ENCODE data around the gene BLOC1S1. TPM values are rescaled to one million over a fixed set of nuclear protein-coding genes. Genes with fewer than 3 reads are reported as not detected.

The BLOC1S1 gene
- total and polyA plus RNA-seq, 10 of the 15 experiments (the other 5 are each of a cell fraction or from before 2014, with no cell fraction given) = 126 to 285 (median 166) TPM

DNA sequence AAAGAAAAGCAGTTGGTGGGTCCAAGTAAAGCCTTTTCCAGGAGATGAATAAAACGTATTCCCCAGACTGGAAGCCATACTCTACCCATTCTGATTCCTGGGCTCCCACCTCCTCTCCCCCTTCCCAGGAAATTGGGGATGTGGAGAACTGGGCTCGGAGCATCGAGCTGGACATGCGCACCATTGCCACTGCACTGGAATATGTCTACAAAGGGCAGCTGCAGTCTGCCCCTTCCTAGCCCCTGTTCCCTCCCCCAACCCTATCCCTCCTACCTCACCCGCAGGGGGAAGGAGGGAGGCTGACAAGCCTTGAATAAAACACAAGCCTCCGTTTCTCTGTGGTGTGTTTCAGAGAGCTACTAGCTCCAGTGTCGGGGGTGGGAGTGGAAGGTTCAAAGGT lies 3.5 kb downstream of the BLOC1S1 start (continued):
- TF ChIP-seq CBX5 (IDR thresholded peaks at IDR 0.05; ENCODE audit: low read depth) (no peak), ZNF274 (IDR thresholded peaks at IDR 0.05; ENCODE audit: insufficient read depth, insufficient read length) (no peak), NFYA (IDR thresholded peaks at IDR 0.05; ENCODE audit: borderline replicate concordance, low read depth, low read length) (no peak), PRDM15 (CRISPR knock-in tag; IDR thresholded peaks at IDR 0.05) (no peak)

- SMC1A ChIA-PET (ENCODE audit: uncharacterized antibody, unreplicated experiment) = interaction anchor here (0.9 to 3.5 kb wide), 7 partner anchors 10 to 208 kb away, joined by 3 to 16 read pairs (median 4); no protein-coding TSS in a partner anchor
- Histone ChIP-seq H3K4me3 (no peak within 1 kb of the TSS), H3K36me3 (ENCODE audit: control insufficient read depth in 2 of 2, insufficient read depth in 2 of 2, low read length in 1 of 2) (peaks cover 7% of the 10 kb centered on the region in 2 experiments; a peak in 3 of 4 replicates), H3K4me2 (ENCODE audit: control insufficient read depth, insufficient read depth) (0 out of 2 replicates have a peak within 1 kb of the TSS, but pooled peaks have one; percentile 100), H4K20me1 (ENCODE audit: control insufficient read depth, insufficient read depth) (no peaks in the 10 kb centered on the region), H3K4me1 (ENCODE audit: control insufficient read depth, insufficient read depth, low read length) (peaks cover 25% of the 10 kb centered on the region), H3K9me3 (replicated peaks; ENCODE audit: control insufficient read depth, insufficient read depth, low read length) (no peaks in the 10 kb centered on the region), H3K9ac (ENCODE audit: control insufficient read depth, insufficient read depth, low read length) (no peak within 1 kb of the TSS), H3K79me2 (ENCODE audit: control insufficient read depth, insufficient read depth, low read length) (peaks cover 13% of the 10 kb centered on the region), H3K27ac (ENCODE audit: control insufficient read depth, insufficient read depth) (no peak within 1 kb of the TSS), H2AFZ (ENCODE audit: control insufficient read depth, low read depth, low read length) (no peak within 1 kb of the TSS), H3K27me3 (replicated peaks in 1 of 2; ENCODE audit: control insufficient read depth in 2 of 2, insufficient read depth in 2 of 2, low read length in 1 of 2) (no peaks in the 10 kb centered on the region)
- no TSS peak for BruUV-seq (replicated peaks)
- CTCF ChIA-PET = interaction anchor here (0.7 to 11.4 kb wide), 9 partner anchors 10 to 1240 kb away, joined by 3 to 205 read pairs (median 5); partner anchors contain the start of gene CD63
- TF ChIP-seq TAF1 (IDR thresholded peaks at IDR 0.05; ENCODE audit: borderline replicate concordance, low read depth, low read length) = no peak
- no peak for TF ChIP-seq PML (IDR thresholded peaks at IDR 0.05; ENCODE audit: low read length)
- no peak for TF ChIP-seq SREBF1 (IDR thresholded peaks at IDR 0.05; ENCODE audit: low read length)
- TF ChIP-seq NFYB (IDR thresholded peaks at IDR 0.05; ENCODE audit: insufficient read depth, low read depth, low read length) = no peak
- TF ChIP-seq NR2C2 (IDR thresholded peaks at IDR 0.05; ENCODE audit: borderline replicate concordance, control insufficient read depth, insufficient read length, low read depth) = no peak
- no peak for TF ChIP-seq FOS (IDR thresholded peaks at IDR 0.05; ENCODE audit: borderline replicate concordance, extremely low read depth, insufficient read length)
- TF ChIP-seq IKZF2 (IDR thresholded peaks at IDR 0.05) = no peak
- TF ChIP-seq ATF7 (IDR thresholded peaks at IDR 0.05; ENCODE audit: low read depth) = no peak
- no peak for TF ChIP-seq ZSCAN29 (IDR thresholded peaks at IDR 0.05)
- no peak for TF ChIP-seq ZNF384 (IDR thresholded peaks at IDR 0.05; ENCODE audit: borderline replicate concordance, low read depth, low read length)
- in situ Hi-C loops (cut with MboI) = no loop called here
- intact Hi-C loops (cut with micrococcal nuclease; ENCODE audit: unreplicated experiment) = no loop called here
- WGBS (ENCODE audit: insufficient coverage, insufficient replicate concordance, low lambda C conversion rate, missing lambda C conversion rate) = 98% methylated on average over 6 of the region's 6 CpGs
- FAIRE-seq = no peak
- no peak for DNase-seq (ENCODE audit: low read depth, low spot score)
- POLR2A ChIA-PET = interaction anchor here (0.6 to 2.4 kb wide), 3 partner anchors 10 to 730 kb away, joined by 3 to 10 read pairs (median 3); no protein-coding TSS in a partner anchor
- RAD21 ChIA-PET (ENCODE audit: unreplicated experiment) = interaction anchor here (0.8 to 11.0 kb wide), 3 partner anchors 9 to 38 kb away, joined by 3 to 113 read pairs (median 4); partner anchors contain the start of gene CD63
- no peak for ATAC-seq
Measured at GRCh38 chr12:55720071-55720564, 4.3 kb downstream of the BLOC1S1 start, which contains the start of gene RDH5. Gene RDH5, plus strand, starts transcription at chr12:55720393. Its CDS starts 792 bp downstream, at chr12:55721185.

Measured in GM12878 (cell line).